ENCODE data around the gene TLE3. TPM values are rescaled to one million over a fixed set of nuclear protein-coding genes. Genes with fewer than 3 reads are reported as not detected.
A peak's percentile ranks its signal among the peaks of the same experiment; 100 is the strongest.

The TLE3 gene
- total and polyA plus RNA-seq, 2 of the 13 experiments (the other 11 are each of a cell fraction or from before 2014, with no cell fraction given), result 11.9 to 13.8 TPM

DNA sequence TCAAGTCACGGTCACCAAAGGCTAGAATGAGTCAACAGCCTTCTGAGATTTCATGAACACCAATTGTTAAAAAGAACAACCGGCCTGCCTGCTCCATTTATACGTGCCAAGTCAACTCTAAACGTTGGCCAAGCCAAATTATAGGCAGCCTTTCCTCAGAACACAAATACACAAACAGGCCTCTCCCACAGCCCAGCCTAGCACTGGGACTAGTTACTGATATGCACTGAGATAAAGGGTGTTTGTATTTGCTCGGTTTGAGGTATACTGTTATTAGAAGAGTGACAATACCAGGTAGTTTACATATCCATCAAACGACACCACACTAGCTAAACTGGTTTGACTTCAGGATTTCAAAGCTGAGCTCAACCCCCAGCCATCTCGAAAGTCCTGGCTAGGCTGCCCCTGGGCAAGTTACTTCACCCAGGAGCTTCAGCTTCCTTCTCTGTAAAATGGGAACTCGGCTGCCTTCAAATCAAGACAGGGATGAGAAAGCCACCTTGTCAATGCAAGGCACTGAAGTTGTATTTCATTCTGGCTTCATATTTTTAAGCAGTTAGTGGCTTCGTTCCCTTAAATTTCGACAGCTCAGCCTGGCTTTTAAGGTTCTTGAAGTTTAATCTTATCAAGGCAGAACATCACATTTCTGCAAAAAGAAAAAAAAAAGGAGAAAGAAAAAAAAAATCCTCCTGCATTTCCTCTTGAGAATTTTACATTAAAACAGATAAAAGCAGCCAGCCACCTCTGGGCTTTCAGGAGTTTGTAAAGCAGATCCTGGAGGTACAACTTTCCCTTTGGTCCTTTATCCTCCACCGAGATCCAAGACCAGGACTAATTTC is 4.0 kb downstream of the TLE3 start:
- no peak overlapping the region for H3K4me3 ChIP-seq (replicated peaks in 1 of 3; ENCODE audit: insufficient read depth in 1 of 3, low read depth in 2 of 3, low read length in 3 of 3)
- no peak for ATAC-seq
- TSS peak; percentile 16 for BruUV-seq (replicated peaks)
- ChIA-PET POLR2A (interaction anchor here (12.3 kb wide), 1 partner anchor 16 kb away, joined by 152 read pairs; no protein-coding TSS in a partner anchor), CTCF (ENCODE audit: low intra/inter-chr PET ratio, low total read pairs) (no interaction called here)
- H3K9me3 ChIP-seq (ENCODE audit: low read length), result no peaks in the 10 kb centered on the region
- no peak for FAIRE-seq
- no peak for DNase-seq (ENCODE audit: low spot score)
- no peak overlapping the region for H3K9ac ChIP-seq (ENCODE audit: insufficient read depth, low read depth, low read length)
- H4K20me1 ChIP-seq (ENCODE audit: insufficient read depth, low read length), result peaks cover 76% of the 10 kb centered on the region
- intact Hi-C loops (cut with micrococcal nuclease; ENCODE audit: unreplicated experiment), result no loop called here
- WGBS (ENCODE audit: low lambda C conversion rate), result 80% methylated on average over 11 of the region's 11 CpGs
- no peak overlapping the region for H3K27ac ChIP-seq (ENCODE audit: extremely low read length, insufficient read depth, low read length)
- peak overlapping the region; percentile 96 for H3K4me2 ChIP-seq (ENCODE audit: low read depth, low read length)
- in situ Hi-C loops (cut with HindIII; ENCODE audit: extremely low pct_ligation_motif_present, low pct_unique_long_range_greater_than_20kb), result loop anchor here (25.0 kb wide), 1 partner anchor 631 kb away; the partner anchor contains the start of gene RPLP1
- no peak overlapping the region for H2AFZ ChIP-seq (ENCODE audit: low read length)
- H3K27me3 ChIP-seq (ENCODE audit: control insufficient read depth in 1 of 2, insufficient read depth in 2 of 2, low read length in 2 of 2), result no peaks in the 10 kb centered on the region
- peaks cover 76% of the 10 kb centered on the region for H3K4me1 ChIP-seq (ENCODE audit: insufficient read depth, low read length)
- peaks cover 12 to 29% of the 10 kb centered on the region in 2 experiments; a peak in 4 of 5 replicates for H3K36me3 ChIP-seq (replicated peaks in 1 of 2; ENCODE audit: control insufficient read depth in 1 of 2, insufficient read depth in 2 of 2, low read length in 2 of 2)
- no peak for TF ChIP-seq NR2F1 (CRISPR knock-in tag; IDR thresholded peaks at IDR 0.05)
- no peak for TF ChIP-seq ZSCAN29 (CRISPR knock-in tag; conservative IDR thresholded peaks at IDR 0.05)
- TF ChIP-seq SIN3A (IDR thresholded peaks at IDR 0.05; ENCODE audit: borderline replicate concordance, low read depth, low read length), result no peak
- TF ChIP-seq, protein P1, sequence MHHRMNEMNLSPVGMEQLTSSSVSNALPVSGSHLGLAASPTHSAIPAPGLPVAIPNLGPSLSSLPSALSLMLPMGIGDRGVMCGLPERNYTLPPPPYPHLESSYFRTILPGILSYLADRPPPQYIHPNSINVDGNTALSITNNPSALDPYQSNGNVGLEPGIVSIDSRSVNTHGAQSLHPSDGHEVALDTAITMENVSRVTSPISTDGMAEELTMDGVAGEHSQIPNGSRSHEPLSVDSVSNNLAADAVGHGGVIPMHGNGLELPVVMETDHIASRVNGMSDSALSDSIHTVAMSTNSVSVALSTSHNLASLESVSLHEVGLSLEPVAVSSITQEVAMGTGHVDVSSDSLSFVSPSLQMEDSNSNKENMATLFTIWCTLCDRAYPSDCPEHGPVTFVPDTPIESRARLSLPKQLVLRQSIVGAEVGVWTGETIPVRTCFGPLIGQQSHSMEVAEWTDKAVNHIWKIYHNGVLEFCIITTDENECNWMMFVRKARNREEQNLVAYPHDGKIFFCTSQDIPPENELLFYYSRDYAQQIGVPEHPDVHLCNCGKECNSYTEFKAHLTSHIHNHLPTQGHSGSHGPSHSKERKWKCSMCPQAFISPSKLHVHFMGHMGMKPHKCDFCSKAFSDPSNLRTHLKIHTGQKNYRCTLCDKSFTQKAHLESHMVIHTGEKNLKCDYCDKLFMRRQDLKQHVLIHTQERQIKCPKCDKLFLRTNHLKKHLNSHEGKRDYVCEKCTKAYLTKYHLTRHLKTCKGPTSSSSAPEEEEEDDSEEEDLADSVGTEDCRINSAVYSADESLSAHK (CRISPR knock-in tag; IDR thresholded peaks at IDR 0.05; ENCODE audit: borderline replicate concordance), result no peak
- TF ChIP-seq, protein P2, sequence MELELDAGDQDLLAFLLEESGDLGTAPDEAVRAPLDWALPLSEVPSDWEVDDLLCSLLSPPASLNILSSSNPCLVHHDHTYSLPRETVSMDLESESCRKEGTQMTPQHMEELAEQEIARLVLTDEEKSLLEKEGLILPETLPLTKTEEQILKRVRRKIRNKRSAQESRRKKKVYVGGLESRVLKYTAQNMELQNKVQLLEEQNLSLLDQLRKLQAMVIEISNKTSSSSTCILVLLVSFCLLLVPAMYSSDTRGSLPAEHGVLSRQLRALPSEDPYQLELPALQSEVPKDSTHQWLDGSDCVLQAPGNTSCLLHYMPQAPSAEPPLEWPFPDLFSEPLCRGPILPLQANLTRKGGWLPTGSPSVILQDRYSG (CRISPR knock-in tag; IDR thresholded peaks at IDR 0.05), result no peak
- no peak for TF ChIP-seq JDP2 (CRISPR knock-in tag; IDR thresholded peaks at IDR 0.05; ENCODE audit: borderline replicate concordance)
- no peak for TF ChIP-seq MXI1 (IDR thresholded peaks at IDR 0.05; ENCODE audit: borderline replicate concordance, low read depth, low read length)
- no peak for TF ChIP-seq MYNN (CRISPR knock-in tag; IDR thresholded peaks at IDR 0.05; ENCODE audit: low read depth)
- no peak for TF ChIP-seq ZNF274 (CRISPR knock-in tag; IDR thresholded peaks at IDR 0.05)
- no peak for TF ChIP-seq NCOR1 (IDR thresholded peaks at IDR 0.05; ENCODE audit: borderline replicate concordance, low read length)
- TF ChIP-seq POGZ (CRISPR knock-in tag; IDR thresholded peaks at IDR 0.05), result no peak
- no peak for TF ChIP-seq ZSCAN30 (CRISPR knock-in tag; IDR thresholded peaks at IDR 0.05)
- no peak for TF ChIP-seq STAT5B (CRISPR knock-in tag; IDR thresholded peaks at IDR 0.05)
- peaks cover 64% of the 10 kb centered on the region for H3K79me2 ChIP-seq (ENCODE audit: insufficient read depth, low read length)
